Sigmoid colon (tissue), 3 donors: ENCODE data around the gene NKIRAS1.

Experiments used
- POLR2A ChIP-seq, 2 donors: fragments of 450-650 bp; IDR thresholded peaks; one replicate each; pipeline ENCODE4 v1.6.1; 2016; ENCODE audit warnings: antibody characterized with exemption in 2 of 2, mild to moderate bottlenecking in 2 of 2, moderate library complexity in 2 of 2
- TF ChIP-seq, protein P1 (sequence below), 4 experiments: fragments of 450-650 bp in 3 of 4; fragments of 200-600 bp in 1 of 4; IDR thresholded peaks; one replicate each; pipeline ENCODE4 v1.5.1; 2016 to 2019; ENCODE audit warnings: antibody characterized with exemption in 4 of 4, mild to moderate bottlenecking in 3 of 4, moderate library complexity in 2 of 4

DNA sequence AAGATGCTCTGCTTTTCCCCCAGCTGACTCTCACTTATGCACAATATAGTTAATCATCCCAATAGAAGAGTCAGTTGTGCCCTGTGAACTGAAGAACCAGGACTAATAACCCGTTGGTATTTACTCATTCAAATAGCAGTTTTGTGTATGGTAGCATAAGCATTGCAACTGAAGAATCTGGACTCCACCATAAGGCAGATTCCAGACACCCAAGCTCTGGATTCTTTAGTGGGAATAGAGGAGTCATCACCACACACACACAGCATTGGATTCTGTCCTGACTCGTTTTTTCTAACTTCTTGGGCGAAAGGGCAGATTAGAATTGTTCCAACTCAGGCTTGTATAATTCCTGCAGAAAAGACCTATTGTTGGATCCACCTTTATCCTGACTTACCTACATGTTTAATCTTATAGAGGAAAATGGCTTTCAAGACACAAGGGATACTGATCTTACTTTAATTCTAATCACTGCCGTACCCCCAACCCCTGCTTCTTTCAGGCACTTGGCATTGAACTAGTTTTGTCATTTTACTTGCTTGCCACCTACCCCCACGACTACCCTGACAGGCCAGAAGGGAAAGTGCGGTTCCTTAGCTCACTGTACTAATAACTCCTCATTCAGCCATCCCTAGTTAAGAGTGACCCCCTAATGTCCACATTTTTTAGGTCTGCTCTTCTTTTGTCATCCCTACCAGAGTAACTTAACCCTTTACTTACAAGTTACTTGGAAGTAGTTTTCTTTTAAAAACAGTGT lies 42.3 kb downstream of the NKIRAS1 start:
- TF ChIP-seq, protein P1, sequence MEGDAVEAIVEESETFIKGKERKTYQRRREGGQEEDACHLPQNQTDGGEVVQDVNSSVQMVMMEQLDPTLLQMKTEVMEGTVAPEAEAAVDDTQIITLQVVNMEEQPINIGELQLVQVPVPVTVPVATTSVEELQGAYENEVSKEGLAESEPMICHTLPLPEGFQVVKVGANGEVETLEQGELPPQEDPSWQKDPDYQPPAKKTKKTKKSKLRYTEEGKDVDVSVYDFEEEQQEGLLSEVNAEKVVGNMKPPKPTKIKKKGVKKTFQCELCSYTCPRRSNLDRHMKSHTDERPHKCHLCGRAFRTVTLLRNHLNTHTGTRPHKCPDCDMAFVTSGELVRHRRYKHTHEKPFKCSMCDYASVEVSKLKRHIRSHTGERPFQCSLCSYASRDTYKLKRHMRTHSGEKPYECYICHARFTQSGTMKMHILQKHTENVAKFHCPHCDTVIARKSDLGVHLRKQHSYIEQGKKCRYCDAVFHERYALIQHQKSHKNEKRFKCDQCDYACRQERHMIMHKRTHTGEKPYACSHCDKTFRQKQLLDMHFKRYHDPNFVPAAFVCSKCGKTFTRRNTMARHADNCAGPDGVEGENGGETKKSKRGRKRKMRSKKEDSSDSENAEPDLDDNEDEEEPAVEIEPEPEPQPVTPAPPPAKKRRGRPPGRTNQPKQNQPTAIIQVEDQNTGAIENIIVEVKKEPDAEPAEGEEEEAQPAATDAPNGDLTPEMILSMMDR (IDR thresholded peaks at IDR 0.05): no peak
- TF ChIP-seq POLR2A (IDR thresholded peaks at IDR 0.05): no peak
